Bronchial epithelial cell (primary cell): ENCODE data around the gene RBFOX1. TPM values are rescaled to one million over a fixed set of nuclear protein-coding genes. Genes with fewer than 3 reads are reported as not detected.
"Not testable (repeated sequence)": the region's sequence is repeated elsewhere in the genome, so short reads cannot be mapped to it uniquely, and the experiment has no call there.

Source experiments
- DNase-seq: peaks from one replicate; pipeline ENCODE4 v3.0.0-alpha.2; 2010; ENCODE audit warnings: low read depth
- FAIRE-seq: peaks from 2 replicates; lab custom pipeline; 2011; peaks lifted over from hg19 to GRCh38; lab: Jason Lieb, UNC
- H3K27me3 ChIP-seq: 2 replicates; pipeline ENCODE4 v1.5.1; 2011; ENCODE audit warnings: low read length; ENCODE audit not compliant: control insufficient read depth, insufficient read depth
- H3K36me3 ChIP-seq: 2 replicates; pipeline ENCODE4 v1.5.1; 2011; ENCODE audit warnings: low read length; ENCODE audit not compliant: control insufficient read depth, insufficient read depth
- H3K4me3 ChIP-seq: 2 replicates; pipeline ENCODE4 v1.5.1; 2011; ENCODE audit warnings: mild to moderate bottlenecking, low read depth, low read length, control low read depth
- total RNA-seq: library from RNA; depleted of rRNA; stranded (reverse); fragments of >200 nt; gene quantifications from 2 replicates; pipeline ENCODE4 v1.2.1, GENCODE V29; 2014
- TF ChIP-seq, protein P1 (sequence below): IDR thresholded peaks from 2 replicates; pipeline ENCODE4 v1.5.1; 2011; ENCODE audit warnings: mild to moderate bottlenecking, moderate library complexity, low read length, control low read depth, inconsistent platforms; ENCODE audit not compliant: insufficient read depth, severe bottlenecking

The RBFOX1 gene
- total RNA-seq, 1 donor from 2014 or later: not detected

DNA sequence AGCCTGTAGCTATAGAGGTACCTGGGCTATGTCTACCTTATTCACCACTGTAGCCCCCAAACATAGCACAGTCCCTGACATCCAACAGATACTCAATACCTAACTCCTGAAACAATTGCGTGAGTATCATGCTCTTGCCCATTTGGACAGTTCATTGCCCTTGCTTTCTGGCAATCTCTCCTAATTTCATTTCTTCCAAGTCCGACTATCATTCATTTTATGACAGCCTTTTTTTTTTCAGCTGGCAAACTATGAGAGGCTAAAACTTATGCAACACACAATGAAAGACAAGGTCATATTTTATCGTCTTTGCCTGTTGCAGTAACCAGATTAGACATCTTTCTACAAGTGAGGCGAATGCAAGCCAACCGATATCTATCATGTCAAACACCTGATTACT, 169.2 kb downstream of the RBFOX1 start:
- FAIRE-seq: no peak

GRCh38 chr16:7502591-7503157, 170.0 kb downstream of the RBFOX1 start:
- H3K36me3 ChIP-seq, FAIRE-seq, H3K27me3 ChIP-seq, DNase-seq, H3K4me3 ChIP-seq: not testable (repeated sequence)

More for the DNA sequence above, 169.2 kb downstream of the RBFOX1 start:
- TF ChIP-seq, protein P1, sequence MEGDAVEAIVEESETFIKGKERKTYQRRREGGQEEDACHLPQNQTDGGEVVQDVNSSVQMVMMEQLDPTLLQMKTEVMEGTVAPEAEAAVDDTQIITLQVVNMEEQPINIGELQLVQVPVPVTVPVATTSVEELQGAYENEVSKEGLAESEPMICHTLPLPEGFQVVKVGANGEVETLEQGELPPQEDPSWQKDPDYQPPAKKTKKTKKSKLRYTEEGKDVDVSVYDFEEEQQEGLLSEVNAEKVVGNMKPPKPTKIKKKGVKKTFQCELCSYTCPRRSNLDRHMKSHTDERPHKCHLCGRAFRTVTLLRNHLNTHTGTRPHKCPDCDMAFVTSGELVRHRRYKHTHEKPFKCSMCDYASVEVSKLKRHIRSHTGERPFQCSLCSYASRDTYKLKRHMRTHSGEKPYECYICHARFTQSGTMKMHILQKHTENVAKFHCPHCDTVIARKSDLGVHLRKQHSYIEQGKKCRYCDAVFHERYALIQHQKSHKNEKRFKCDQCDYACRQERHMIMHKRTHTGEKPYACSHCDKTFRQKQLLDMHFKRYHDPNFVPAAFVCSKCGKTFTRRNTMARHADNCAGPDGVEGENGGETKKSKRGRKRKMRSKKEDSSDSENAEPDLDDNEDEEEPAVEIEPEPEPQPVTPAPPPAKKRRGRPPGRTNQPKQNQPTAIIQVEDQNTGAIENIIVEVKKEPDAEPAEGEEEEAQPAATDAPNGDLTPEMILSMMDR: no peak
- no peak for DNase-seq
- Histone ChIP-seq H3K4me3 (no peak overlapping the region), H3K36me3 (no peaks in the 10 kb centered on the region), H3K27me3 (no peaks in the 10 kb centered on the region)

GRCh38 chr16:7503666-7504065, 171.0 kb downstream of the RBFOX1 start:
- TF ChIP-seq, protein P1: no peak
- no peak for DNase-seq
- no peak for FAIRE-seq
- Histone ChIP-seq H3K4me3 (no peak overlapping the region), H3K27me3 (no peaks in the 10 kb centered on the region), H3K36me3 (no peaks in the 10 kb centered on the region)

DNA sequence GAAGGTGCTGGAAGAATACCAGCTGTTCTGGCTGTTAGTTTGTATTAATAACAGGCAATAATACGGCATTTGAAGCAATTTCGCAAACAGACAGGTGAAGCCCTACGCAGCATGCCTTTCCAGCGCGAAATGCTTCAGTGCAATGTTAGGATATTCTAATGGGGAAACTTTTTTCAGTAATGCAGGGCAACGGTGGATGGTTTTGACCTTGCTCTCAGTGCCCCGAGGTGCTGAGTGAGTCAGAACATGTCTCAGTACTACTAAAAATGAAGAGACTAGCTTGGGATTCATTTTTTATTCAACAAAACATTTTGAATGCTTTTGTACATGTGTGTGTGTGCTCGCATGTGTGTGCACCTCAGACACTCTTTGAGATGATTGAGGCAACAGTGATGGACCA, 172.2 kb downstream of the RBFOX1 start:
- H3K4me3 ChIP-seq: no peak overlapping the region
- no peaks in the 10 kb centered on the region for H3K27me3 ChIP-seq
- H3K36me3 ChIP-seq: no peaks in the 10 kb centered on the region
- DNase-seq (no peak), FAIRE-seq (no peak)
- TF ChIP-seq, protein P1: no peak

- DNase-seq (no peak), FAIRE-seq (no peak)
- Histone ChIP-seq H3K36me3 (no peaks in the 10 kb centered on the region), H3K4me3 (no peak overlapping the region), H3K27me3 (no peaks in the 10 kb centered on the region)
- TF ChIP-seq, protein P1: no peak
Measured at GRCh38 chr16:7505495-7505894, 172.8 kb downstream of the RBFOX1 start.

DNA sequence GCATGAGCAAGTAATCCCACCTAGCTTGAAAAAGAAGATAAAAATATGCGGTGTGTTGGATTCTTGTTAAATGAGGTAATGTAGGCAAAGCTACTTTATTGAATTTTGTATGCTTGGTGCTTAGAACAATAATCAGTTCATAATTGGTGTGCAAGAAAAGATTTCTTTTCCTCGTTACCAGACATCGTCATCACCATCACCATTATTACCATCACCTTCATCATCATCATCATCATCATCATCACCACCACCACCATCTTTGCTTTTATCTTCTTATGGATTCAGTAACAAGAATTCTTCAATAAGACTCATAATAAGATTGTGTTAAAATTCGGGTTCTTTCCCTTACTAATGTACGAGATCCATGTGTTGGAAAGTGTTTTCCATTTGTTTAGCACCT, 173.7 kb downstream of the RBFOX1 start:
- TF ChIP-seq, protein P1: no peak
- H3K27me3 ChIP-seq: no peaks in the 10 kb centered on the region
- no peak overlapping the region for H3K4me3 ChIP-seq
- DNase-seq: no peak
- no peaks in the 10 kb centered on the region for H3K36me3 ChIP-seq
- no peak for FAIRE-seq
